Adrenal gland (tissue), 12 donors: Measurements from ENCODE around the gene PDE8A. TPM values are rescaled to one million over a fixed set of nuclear protein-coding genes. Genes with fewer than 3 reads are reported as not detected.
"Not testable (repeated sequence)": the region's sequence is repeated elsewhere in the genome, so short reads cannot be mapped to it uniquely, and the experiment has no call there.

ENCODE experiments used
- DNase-seq, 7 donors: peaks; one replicate each; pipeline ENCODE4 v3.0.0-alpha.2; 2019 to 2020
- H3K27ac ChIP-seq, 5 donors: fragments of 200-600 bp; sonication (generic) in 4 of 5; 1 replicate in 3 of 5; 2 replicates in 2 of 5; pipeline versions ENCODE4 v1.5.1 to v1.8.0; 2016 to 2020; ENCODE audit warnings: mild to moderate bottlenecking in 1 of 5
- H3K27me3 ChIP-seq: fragments of 200-600 bp; 2 replicates; pipeline ENCODE4 v1.8.0; 2021
- H3K36me3 ChIP-seq, 2 donors: fragments of 200-600 bp; replicated peaks in 1 of 2; 1 replicate in 1 of 2; 2 replicates in 1 of 2; pipeline versions ENCODE4 v1.5.1 to v1.8.0; 2018 to 2022
- H3K4me1 ChIP-seq, 2 donors: fragments of 200-600 bp; replicated peaks in 1 of 2; 1 replicate in 1 of 2; 2 replicates in 1 of 2; pipeline versions ENCODE4 v1.5.1 to v1.8.0; 2018 to 2021
- H3K4me3 ChIP-seq, 4 donors: fragments of 200-600 bp; sonication (generic) in 3 of 4; one replicate each; pipeline ENCODE4 v1.5.1; 2016 to 2018
- H3K9me3 ChIP-seq, 3 donors: fragments of 200-600 bp; sonication (generic) in 1 of 3; replicated peaks in 1 of 3; 1 replicate in 2 of 3; 2 replicates in 1 of 3; pipeline versions ENCODE4 v1.5.1 to v1.8.0; 2016 to 2021
- CTCF ChIP-seq, 6 experiments: fragments of 450-650 bp in 4 of 6; fragments of 200-600 bp in 2 of 6; sonication (generic) in 1 of 6; IDR thresholded peaks; 1 replicate in 5 of 6; 2 replicates in 1 of 6; pipeline versions ENCODE4 v1.5.1 to v1.8.0; 2016 to 2021; ENCODE audit warnings: antibody characterized with exemption in 6 of 6, mild to moderate bottlenecking in 2 of 6, moderate library complexity in 1 of 6
- POLR2A ChIP-seq, 2 donors: fragments of 450-650 bp; IDR thresholded peaks; one replicate each; pipeline ENCODE4 v1.6.1; 2017; ENCODE audit warnings: antibody characterized with exemption in 2 of 2, mild to moderate bottlenecking in 2 of 2, moderate library complexity in 1 of 2
- WGBS, 4 donors: extraction: QIAGEN DNeasy Blood & Tissue Kit in 2 of 4; methylation state at CpG; one replicate each; pipeline versions ENCODE4 v1.1.5 to v1.1.7; 2013 to 2017; 5-methylcytosine and 5-hydroxymethylcytosine counted together
- intact Hi-C, 2 donors: fragments of 100-400 bp; cut with DNase I; formaldehyde crosslinking; loops; one replicate each; pipeline versions ENCODE4 v1.14.1 to v1.15.0; 2022 to 2023
- polyA plus RNA-seq, 3 donors: library from polyadenylated mRNA; stranded (reverse); fragments of 200-250 nt in 2 of 3; fragments of 350-450 nt in 1 of 3; fragmentation: Illumina TruSeq in 1 of 3; extraction: RNeasy Lipid Tissue Mini Kit (QIAGEN cat#74804) in 1 of 3; gene quantifications; one replicate each; pipeline ENCODE4 v1.2.3, GENCODE V29; 2013 to 2014
- small RNA-seq, 2 donors: library from RNA; depleted of rRNA; stranded (forward); fragments of <200 nt; gene quantifications; one replicate each; pipeline ENCODE3, GENCODE V24; 2016
- total RNA-seq, 9 donors: library from RNA; depleted of rRNA in 4 of 9; stranded (reverse); fragments of >200 nt in 4 of 9; fragments of 120-200 nt in 1 of 9; fragmentation: NEBNext Ultra II Directional in 1 of 9; extraction: Animal tissue kit (Norgen Biotek cat#: 25700) in 1 of 9; gene quantifications; one replicate each; pipeline versions ENCODE4 v1.1.0 to v1.2.4, GENCODE V29; 2013 to 2023
- donor health status: healthy with polysubstance abuse.
- donor health status: Bipolar disorder and iron deficiency.
- donor health status: DM: yes; HTN: yes; CAD: no.
- donor health status: DM: no; HTN: no; CAD: no.
- donor health status: DM: no; HTN: no; CAD: no.
- donor health status: DM: yes; HTN: yes; CAD: no.

PDE8A gene
- total and polyA plus RNA-seq, 12 donors: 47.3 to 123 (median 66.4) TPM

DNA sequence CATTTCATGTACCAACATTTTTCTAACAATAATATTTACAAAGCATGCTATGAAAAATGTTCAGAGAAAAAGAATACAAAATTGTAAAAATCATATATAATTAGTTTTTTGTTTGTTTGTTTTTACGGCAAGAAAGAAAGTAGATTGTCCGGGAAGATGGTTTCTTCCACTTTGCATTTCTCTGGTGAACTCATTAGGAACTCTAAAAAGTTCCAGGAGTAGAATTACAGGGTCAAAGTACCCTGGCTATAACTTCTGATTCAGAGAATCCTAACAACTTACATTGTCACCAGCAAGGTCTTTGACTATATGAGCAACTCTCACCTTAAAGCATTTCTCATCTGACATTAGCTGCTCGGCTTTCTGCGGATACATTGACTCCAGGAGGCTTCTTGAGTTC, 196.7 kb downstream of the PDE8A start:
- Histone ChIP-seq H3K36me3 (no peaks in the 10 kb centered on the region), H3K4me1 (no peaks in the 10 kb centered on the region), H3K9me3 (no peaks in the 10 kb centered on the region), H3K27me3 (no peaks in the 10 kb centered on the region), H3K27ac (no peak overlapping the region), H3K4me3 (no peak overlapping the region)
- TF ChIP-seq CTCF (IDR thresholded peaks at IDR 0.05): no peak
- TF ChIP-seq POLR2A (IDR thresholded peaks at IDR 0.05): no peak
- DNase-seq: no peak
- 95 to 97% (median 97%) methylated on average over 4 of the region's 4 CpGs for WGBS, 4 donors
- intact Hi-C loops: no loop called here

GRCh38 chr15:85179700-85180099, 198.0 kb downstream of the PDE8A start:
- H3K27ac ChIP-seq: no peak overlapping the region
- TF ChIP-seq POLR2A (IDR thresholded peaks at IDR 0.05) (no peak), CTCF (IDR thresholded peaks at IDR 0.05) (no peak)
- no peak for DNase-seq
- H3K36me3 ChIP-seq: no peaks in the 10 kb centered on the region
- intact Hi-C loops: no loop called here
- no peaks in the 10 kb centered on the region for H3K4me1 ChIP-seq
- WGBS, 4 donors: 34 to 51% (median 40%) methylated on average over 3 of the region's 3 CpGs
- no peak overlapping the region for H3K4me3 ChIP-seq
- no peaks in the 10 kb centered on the region for H3K27me3 ChIP-seq
- H3K9me3 ChIP-seq: no peaks in the 10 kb centered on the region

GRCh38 chr15:85185350-85185749, 203.7 kb downstream of the PDE8A start:
- H3K9me3 ChIP-seq, H3K4me1 ChIP-seq, DNase-seq, H3K27ac ChIP-seq, intact Hi-C loops, H3K27me3 ChIP-seq, H3K36me3 ChIP-seq, H3K4me3 ChIP-seq: not testable (repeated sequence)
- WGBS, 4 donors: 84 to 93% (median 91%) methylated on average over 11 of the region's 11 CpGs

GRCh38 chr15:85188171-85188577, 206.5 kb downstream of the PDE8A start:
- H3K36me3 ChIP-seq, H3K4me1 ChIP-seq, H3K9me3 ChIP-seq, H3K27ac ChIP-seq, H3K4me3 ChIP-seq, intact Hi-C loops, H3K27me3 ChIP-seq, DNase-seq: not testable (repeated sequence)
- 84 to 93% (median 88%) methylated on average over 2 to 3 of the region's 3 CpGs for WGBS, 4 donors

Small RNA genes within 50 kb of the gene (small RNA-seq; reads per million reads assigned to genes)
- gene AC044860.2: 0 reads per million in 2 donors
- gene RNU6-339P: 0 reads per million in 2 donors
- gene RNU6-796P: 0 reads per million in 2 donors

Other genes starting within 250 kb of the PDE8A start
- gene ZNF592, start 233.3 kb upstream of the PDE8A start, total RNA-seq: 10 to 100 TPM in 8 of 9 donors, 1 to 10 TPM in 1; 8.5 to 30.3 (median 24.9) TPM
- gene ZNF592, start 233.3 kb upstream of the PDE8A start, polyA plus RNA-seq: 10 to 100 TPM in 2 of 3 donors, 1 to 10 TPM in 1; 8.1 to 14.6 (median 13.9) TPM
- 10 to 100 TPM in 8 of 9 donors, 1 to 10 TPM in 1; 5.8 to 39.3 (median 16.4) TPM for gene ALPK3, start 164.5 kb upstream of the PDE8A start, total RNA-seq
- 10 to 100 TPM; 10.4 to 18.2 (median 15.4) TPM for gene ALPK3, start 164.5 kb upstream of the PDE8A start, polyA plus RNA-seq
- under 1 TPM in 5 of 9 donors, not detected in 4; 0.06 to 0.19 (median 0.14) TPM for gene SLC28A1, start 97.2 kb upstream of the PDE8A start, total RNA-seq
- gene SLC28A1, start 97.2 kb upstream of the PDE8A start, polyA plus RNA-seq: under 1 TPM; 0.03 to 0.08 (median 0.05) TPM